Activated CD8-positive, alpha-beta T cell treated with anti-CD3 and anti-CD28 coated beads, Interleukin-2, amount 10 ng/mL, durations not matched to agents 7 days and 5 days (primary cell): ENCODE results near the gene LPCAT2. TPM values are rescaled to one million over a fixed set of nuclear protein-coding genes. Genes with fewer than 3 reads are reported as not detected.

Source experiments
- ATAC-seq: fragments of 150-1000 bp; cut with Tn5 transposase; one replicate; pipeline ENCODE4 v1.10.0; 2021; ENCODE audit warnings: moderate library complexity
- CTCF ChIA-PET: fragments of 350-600 bp; sonication (Branson Sonifier 250); formaldehyde crosslinking; loops from one replicate; lab custom pipeline; 2021; ENCODE audit warnings: antibody characterized with exemption; lab: Charles Lee
- POLR2A ChIA-PET: fragments of 350-600 bp; sonication (Branson Sonifier 250); formaldehyde crosslinking; loops from one replicate; lab custom pipeline; 2021; ENCODE audit warnings: antibody characterized with exemption; lab: Charles Lee
- DNase-seq: peaks from one replicate; pipeline ENCODE4 v3.0.0-alpha.2; 2020
- H3K27ac Mint-ChIP-seq: one replicate; pipeline ENCODE4 v1.8.0; 2021; ENCODE audit warnings: mild to moderate bottlenecking, mixed read lengths
- H3K27me3 Mint-ChIP-seq: one replicate; pipeline ENCODE4 v1.8.0; 2021; ENCODE audit warnings: low read depth, mixed read lengths
- H3K36me3 Mint-ChIP-seq: one replicate; pipeline ENCODE4 v1.8.0; 2021; ENCODE audit warnings: low read depth, mixed read lengths
- H3K4me1 Mint-ChIP-seq: one replicate; pipeline ENCODE4 v1.8.0; 2021; ENCODE audit warnings: low read depth, mixed read lengths
- H3K4me3 Mint-ChIP-seq: one replicate; pipeline ENCODE4 v1.8.0; 2021; ENCODE audit warnings: mild to moderate bottlenecking, mixed read lengths
- H3K9me3 Mint-ChIP-seq: one replicate; pipeline ENCODE4 v1.8.0; 2022; ENCODE audit warnings: mixed read lengths; ENCODE audit not compliant: insufficient read depth
- total RNA-seq, 2 experiments: library from RNA; stranded (reverse); gene quantifications; one replicate each; pipeline ENCODE4 v1.2.3, GENCODE V29; 2021

Gene LPCAT2
- total RNA-seq, 2 experiments from 2014 or later: 0.37 TPM; not detected in 1

GRCh38 chr16:55623640-55624039, 114.8 kb downstream of the LPCAT2 start:
- no peaks in the 10 kb centered on the region for H3K4me1 Mint-ChIP-seq
- no peak overlapping the region for H3K4me3 Mint-ChIP-seq
- ATAC-seq (no peak), DNase-seq (no peak)
- no peaks in the 10 kb centered on the region for H3K9me3 Mint-ChIP-seq
- POLR2A ChIA-PET: no interaction called here
- H3K27ac Mint-ChIP-seq: no peak overlapping the region
- H3K36me3 Mint-ChIP-seq: no peaks in the 10 kb centered on the region
- no peaks in the 10 kb centered on the region for H3K27me3 Mint-ChIP-seq
- CTCF ChIA-PET: no interaction called here

GRCh38 chr16:55624696-55625095, 115.8 kb downstream of the LPCAT2 start:
- Mint-ChIP-seq H3K4me1 (no peaks in the 10 kb centered on the region), H3K27ac (no peak overlapping the region), H3K9me3 (no peaks in the 10 kb centered on the region), H3K27me3 (no peaks in the 10 kb centered on the region), H3K36me3 (no peaks in the 10 kb centered on the region), H3K4me3 (no peak overlapping the region)
- POLR2A ChIA-PET: no interaction called here
- no peak for ATAC-seq
- no peak for DNase-seq
- CTCF ChIA-PET: no interaction called here

GRCh38 chr16:55625843-55626242, 117.0 kb downstream of the LPCAT2 start:
- ChIA-PET CTCF (no interaction called here), POLR2A (no interaction called here)
- Mint-ChIP-seq H3K27ac (no peak overlapping the region), H3K9me3 (no peaks in the 10 kb centered on the region), H3K4me1 (no peaks in the 10 kb centered on the region), H3K36me3 (no peaks in the 10 kb centered on the region), H3K27me3 (no peaks in the 10 kb centered on the region), H3K4me3 (no peak overlapping the region)
- ATAC-seq (no peak), DNase-seq (no peak)

GRCh38 chr16:55628306-55628968, 119.6 kb downstream of the LPCAT2 start:
- no peak overlapping the region for H3K4me3 Mint-ChIP-seq
- CTCF ChIA-PET: no interaction called here

GRCh38 chr16:55630774-55631173, 121.9 kb downstream of the LPCAT2 start:
- POLR2A ChIA-PET: no interaction called here
- no peaks in the 10 kb centered on the region for H3K9me3 Mint-ChIP-seq

More at GRCh38 chr16:55628306-55628968, 119.6 kb downstream of the LPCAT2 start:
- POLR2A ChIA-PET: no interaction called here
- no peak for ATAC-seq
- H3K27me3 Mint-ChIP-seq: no peaks in the 10 kb centered on the region
- DNase-seq: no peak
- H3K9me3 Mint-ChIP-seq: no peaks in the 10 kb centered on the region
- H3K27ac Mint-ChIP-seq: no peak overlapping the region
- H3K36me3 Mint-ChIP-seq: no peaks in the 10 kb centered on the region
- H3K4me1 Mint-ChIP-seq: no peaks in the 10 kb centered on the region

GRCh38 chr16:55632259-55632658, 123.4 kb downstream of the LPCAT2 start:
- ATAC-seq (no peak), DNase-seq (no peak)
- Mint-ChIP-seq H3K4me3 (no peak overlapping the region), H3K27ac (no peak overlapping the region), H3K27me3 (no peaks in the 10 kb centered on the region), H3K4me1 (no peaks in the 10 kb centered on the region), H3K36me3 (no peaks in the 10 kb centered on the region), H3K9me3 (no peaks in the 10 kb centered on the region)
- CTCF ChIA-PET: no interaction called here
- POLR2A ChIA-PET: no interaction called here

More at GRCh38 chr16:55630774-55631173, 121.9 kb downstream of the LPCAT2 start:
- DNase-seq (no peak), ATAC-seq (no peak)
- H3K27me3 Mint-ChIP-seq: no peaks in the 10 kb centered on the region
- no peaks in the 10 kb centered on the region for H3K36me3 Mint-ChIP-seq
- no peaks in the 10 kb centered on the region for H3K4me1 Mint-ChIP-seq
- no peak overlapping the region for H3K27ac Mint-ChIP-seq
- no peak overlapping the region for H3K4me3 Mint-ChIP-seq
- CTCF ChIA-PET: no interaction called here

- no peaks in the 10 kb centered on the region for H3K36me3 Mint-ChIP-seq
- POLR2A ChIA-PET: no interaction called here
- DNase-seq: no peak
- H3K4me3 Mint-ChIP-seq: no peak overlapping the region
- H3K9me3 Mint-ChIP-seq: no peaks in the 10 kb centered on the region
- no peak overlapping the region for H3K27ac Mint-ChIP-seq
- H3K27me3 Mint-ChIP-seq: no peaks in the 10 kb centered on the region
- H3K4me1 Mint-ChIP-seq: no peaks in the 10 kb centered on the region
- no peak for ATAC-seq
- CTCF ChIA-PET: no interaction called here
These were observed 125.3 kb downstream of the LPCAT2 start for GRCh38 chr16:55634193-55634592.

Other genes with a start within 250 kb of the LPCAT2 start
- not detected for gene IRX6, start 184.9 kb upstream of the LPCAT2 start, total RNA-seq
- not detected for gene MMP2, start 29.9 kb upstream of the LPCAT2 start, total RNA-seq
- not detected for gene CAPNS2, start 57.6 kb downstream of the LPCAT2 start, total RNA-seq
- not detected for gene SLC6A2, start 146.9 kb downstream of the LPCAT2 start, total RNA-seq